H1 (cell line): ENCODE data around the gene BPGM.

Experiments
- ATF2 ChIP-seq: IDR thresholded peaks from 2 replicates; pipeline ENCODE4 v1.6.1; 2012; ENCODE audit warnings: low read length, inconsistent platforms
- BRCA1 ChIP-seq: IDR thresholded peaks from 2 replicates; pipeline ENCODE4 v1.6.1; 2012; ENCODE audit warnings: low read depth, low read length, improper control_type of control experiment
- CHD2 ChIP-seq: IDR thresholded peaks from 2 replicates; pipeline ENCODE4 v1.6.1; 2012; ENCODE audit warnings: low read length, improper control_type of control experiment
- CTCF ChIP-seq, 3 experiments: IDR thresholded peaks; 1 replicate in 2 of 3; 2 replicates in 1 of 3; pipeline versions ENCODE4 v1.5.1 to v1.6.1; 2011; ENCODE audit warnings: low read length in 3 of 3, mild to moderate bottlenecking in 3 of 3, inconsistent platforms in 2 of 3, low read depth in 1 of 3, moderate library complexity in 1 of 3; ENCODE audit not compliant: insufficient read depth in 1 of 3; ENCODE audit errors: control extremely low read depth in 1 of 3
- GABPA ChIP-seq: IDR thresholded peaks from 2 replicates; pipeline ENCODE4 v1.6.1; 2011; ENCODE audit warnings: mild to moderate bottlenecking, low read length, moderate library complexity, borderline replicate concordance; ENCODE audit not compliant: insufficient read depth
- GTF2F1 ChIP-seq: IDR thresholded peaks from 2 replicates; pipeline ENCODE4 v1.6.1; 2012; ENCODE audit warnings: low read depth, low read length, improper control_type of control experiment, borderline replicate concordance
- JUN ChIP-seq: IDR thresholded peaks from 2 replicates; pipeline ENCODE4 v1.6.1; 2011; ENCODE audit warnings: low read depth, mild to moderate bottlenecking, improper control_type of control experiment, low read length
- MAX ChIP-seq: IDR thresholded peaks from 2 replicates; pipeline ENCODE4 v1.6.1; 2012; ENCODE audit warnings: inconsistent platforms
- NRF1 ChIP-seq: IDR thresholded peaks from 2 replicates; pipeline ENCODE4 v1.6.1; 2011; ENCODE audit warnings: mild to moderate bottlenecking, low read depth, low read length, improper control_type of control experiment
- POLR2A ChIP-seq, 2 experiments: IDR thresholded peaks; 1 replicate in 1 of 2; 2 replicates in 1 of 2; pipeline ENCODE4 v1.6.1; 2011; ENCODE audit warnings: low read depth in 2 of 2, low read length in 2 of 2, mild to moderate bottlenecking in 2 of 2; ENCODE audit errors: control extremely low read depth in 1 of 2
- POU5F1 ChIP-seq: IDR thresholded peaks from 2 replicates; pipeline ENCODE4 v1.6.1; 2011; ENCODE audit warnings: low read depth, mild to moderate bottlenecking, low read length, moderate library complexity
- RBBP5 ChIP-seq: IDR thresholded peaks from 2 replicates; pipeline ENCODE4 v1.7.1; 2012; ENCODE audit warnings: low read depth, mild to moderate bottlenecking, inconsistent platforms, low read length, moderate library complexity, borderline replicate concordance
- SRF ChIP-seq: IDR thresholded peaks from 2 replicates; pipeline ENCODE4 v1.6.1; 2011; ENCODE audit warnings: mild to moderate bottlenecking, low read depth, low read length, moderate library complexity
- TAF1 ChIP-seq: IDR thresholded peaks from 2 replicates; pipeline ENCODE4 v1.6.1; 2011; ENCODE audit warnings: mild to moderate bottlenecking, low read depth, low read length

- TF ChIP-seq TAF1 = no peak
- TF ChIP-seq POLR2A (IDR thresholded peaks at IDR 0.05; ENCODE audit: control extremely low read depth in 1 of 2, low read depth in 2 of 2, low read length in 2 of 2) = no peak
- TF ChIP-seq BRCA1 = no peak
- no peak for TF ChIP-seq GABPA
- TF ChIP-seq SRF = no peak
- TF ChIP-seq CTCF (IDR thresholded peaks at IDR 0.05; ENCODE audit: control extremely low read depth in 1 of 3, insufficient read depth in 1 of 3, low read depth in 1 of 3, low read length in 3 of 3) = no peak
- no peak for TF ChIP-seq JUN
- no peak for TF ChIP-seq CHD2
- no peak for TF ChIP-seq RBBP5
- TF ChIP-seq GTF2F1 = no peak
- no peak for TF ChIP-seq MAX
- no peak for TF ChIP-seq ATF2
- TF ChIP-seq NRF1 = no peak
- no peak for TF ChIP-seq POU5F1
Observed at GRCh38 chr7:134710511-134710853, 63.8 kb downstream of the BPGM start.
